Inflammatory macrophage (primary cell): ENCODE measurements around the gene ATP6V0A1.

Source experiments
- DNase-seq, 2 donors: peaks; one replicate each; pipeline ENCODE4 v3.0.0-alpha.2; 2020 to 2022

Gene ATP6V0A1

DNA sequence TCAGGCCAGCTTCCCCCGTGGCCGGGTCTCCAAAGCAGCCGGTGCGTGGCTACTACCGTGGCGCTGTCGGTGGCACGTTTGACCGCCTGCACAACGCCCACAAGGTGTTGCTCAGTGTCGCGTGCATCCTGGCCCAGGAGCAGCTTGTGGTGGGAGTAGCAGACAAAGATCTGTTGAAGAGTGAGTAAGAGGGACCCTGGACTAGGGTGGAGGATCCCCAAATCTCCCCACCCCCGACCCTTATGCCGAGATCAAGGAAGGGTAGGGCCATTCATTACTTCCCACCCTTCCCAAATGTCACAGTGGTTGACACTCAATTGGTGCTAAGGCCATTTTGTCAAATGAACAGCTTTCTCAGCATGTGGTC is 104.4 kb downstream of the ATP6V0A1 start:
- peak in 1 of 2 donors; percentile 19 for DNase-seq

DNA sequence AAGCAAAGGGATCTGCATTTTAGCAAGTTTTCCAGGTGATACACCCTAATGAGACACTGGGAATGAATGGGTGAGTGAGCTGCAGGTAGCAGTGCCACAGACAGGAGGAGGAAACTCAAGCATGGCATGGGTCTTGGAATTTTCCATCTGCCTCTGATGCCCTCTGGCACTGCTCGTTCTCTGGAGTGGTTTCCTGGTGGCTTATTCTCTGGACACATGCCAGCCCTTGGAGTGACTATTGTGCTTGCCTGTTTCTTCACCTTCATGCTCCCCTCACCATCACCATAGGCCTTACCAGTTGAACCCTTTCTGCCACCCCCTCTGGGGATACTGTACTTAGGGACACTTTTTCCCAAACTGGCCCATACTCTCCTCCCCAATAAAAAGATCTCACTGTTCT is 104.9 kb downstream of the ATP6V0A1 start:
- DNase-seq: no peak

DNA sequence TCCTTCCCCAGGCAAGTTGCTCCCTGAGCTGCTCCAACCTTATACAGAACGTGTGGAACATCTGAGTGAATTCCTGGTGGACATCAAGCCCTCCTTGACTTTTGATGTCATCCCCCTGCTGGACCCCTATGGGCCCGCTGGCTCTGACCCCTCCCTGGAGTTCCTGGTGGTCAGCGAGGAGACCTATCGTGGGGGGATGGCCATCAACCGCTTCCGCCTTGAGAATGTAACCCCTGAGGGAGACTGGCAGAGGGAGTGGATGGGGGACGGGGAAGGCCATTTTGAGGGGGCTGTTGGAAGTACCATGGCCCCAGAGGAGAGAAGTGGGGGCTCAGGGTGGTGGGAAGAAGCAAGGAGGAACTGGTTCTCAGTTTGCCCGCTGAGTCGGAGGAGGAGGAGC is 105.3 kb downstream of the ATP6V0A1 start:
- no peak for DNase-seq

DNA sequence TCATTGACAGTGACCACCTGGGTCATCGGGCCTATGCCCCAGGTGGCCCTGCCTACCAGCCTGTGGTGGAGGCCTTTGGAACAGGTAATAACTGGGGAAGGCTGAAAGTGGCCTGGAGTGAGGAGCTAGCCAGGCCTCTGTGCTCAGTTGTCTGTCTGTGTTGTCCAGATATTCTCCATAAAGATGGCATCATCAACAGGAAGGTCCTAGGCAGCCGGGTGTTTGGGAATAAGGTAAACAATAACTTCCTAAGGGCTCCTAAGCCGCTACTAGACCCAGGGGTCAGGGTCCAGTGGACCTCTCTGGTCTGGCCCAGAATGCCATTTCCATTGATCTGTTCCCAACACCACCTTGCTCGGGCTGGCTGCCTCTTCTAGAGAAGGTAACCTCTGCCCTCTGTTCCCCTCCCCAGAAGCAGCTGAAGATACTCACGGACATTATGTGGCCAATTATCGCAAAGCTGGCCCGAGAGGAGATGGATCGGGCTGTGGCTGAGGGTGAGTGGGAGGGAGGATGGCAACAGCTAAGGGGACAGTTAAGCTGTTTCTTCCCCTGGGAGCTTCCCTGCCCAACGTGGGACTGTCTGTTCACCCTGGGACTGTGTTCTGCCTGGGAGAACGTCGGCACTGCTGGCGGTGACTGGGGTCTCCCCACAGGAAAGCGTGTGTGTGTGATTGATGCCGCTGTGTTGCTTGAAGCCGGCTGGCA is 106.3 kb downstream of the ATP6V0A1 start:
- no peak for DNase-seq

DNA sequence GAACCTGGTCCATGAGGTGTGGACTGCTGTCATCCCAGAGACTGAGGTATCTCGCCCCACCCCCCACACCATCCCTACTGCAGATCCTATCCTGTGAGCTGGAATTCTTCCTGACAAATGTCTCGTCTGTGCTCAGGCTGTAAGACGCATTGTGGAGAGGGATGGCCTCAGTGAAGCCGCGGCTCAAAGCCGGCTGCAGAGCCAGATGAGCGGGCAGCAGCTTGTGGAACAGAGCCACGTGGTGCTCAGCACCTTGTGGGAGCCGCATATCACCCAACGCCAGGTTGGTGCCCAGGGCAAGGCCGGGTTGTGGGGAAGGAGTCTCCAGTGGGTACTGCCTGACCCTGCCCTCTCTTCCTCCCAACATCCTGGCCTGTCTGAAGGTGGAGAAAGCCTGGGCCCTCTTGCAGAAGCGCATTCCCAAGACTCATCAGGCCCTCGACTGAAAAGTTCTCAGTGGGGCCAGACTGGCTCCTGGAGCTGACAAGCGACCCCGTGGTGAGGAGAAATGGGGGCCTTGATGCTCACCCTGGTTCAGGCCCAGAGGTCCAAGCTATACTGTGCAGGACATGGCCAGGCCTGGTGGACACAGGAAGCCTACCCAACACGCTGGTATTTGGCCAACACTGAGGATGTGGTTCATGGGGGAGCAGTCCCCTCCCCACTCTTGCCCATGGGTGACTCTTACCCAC is 107.0 kb downstream of the ATP6V0A1 start:
- DNase-seq: no peak

DNA sequence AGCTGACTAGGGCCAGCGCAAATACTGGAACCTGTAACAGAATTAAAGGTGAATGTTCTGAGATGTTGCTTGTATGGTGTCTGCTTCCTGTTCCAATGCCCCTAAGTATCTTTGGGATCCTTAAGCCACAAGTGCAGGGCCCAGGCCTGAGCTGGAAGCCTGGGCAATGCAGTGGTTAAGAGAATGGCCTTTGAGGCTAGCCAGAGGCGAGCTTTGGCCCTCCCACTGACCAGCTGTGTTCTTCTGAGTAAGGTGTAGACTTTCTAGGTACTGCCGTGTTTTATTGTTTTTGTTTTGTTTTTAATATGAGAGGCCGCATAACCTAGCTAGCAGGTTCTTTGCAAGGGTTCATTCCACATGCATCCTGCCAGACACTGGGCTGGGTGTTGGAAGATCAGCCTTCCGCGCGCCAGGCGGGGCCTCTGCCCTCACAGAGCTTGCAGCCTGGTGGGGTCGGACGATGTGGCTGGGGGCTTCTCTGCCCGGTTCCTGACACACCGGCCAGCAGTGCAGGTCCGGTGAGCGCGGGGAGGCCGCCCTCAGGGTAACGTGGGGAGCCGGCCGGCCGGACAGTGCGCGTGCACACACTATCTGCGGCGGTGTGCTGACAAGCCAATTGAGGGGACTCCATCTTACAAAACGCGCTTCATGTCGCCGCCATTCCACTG is 107.7 kb downstream of the ATP6V0A1 start:
- no peak for DNase-seq

DNA sequence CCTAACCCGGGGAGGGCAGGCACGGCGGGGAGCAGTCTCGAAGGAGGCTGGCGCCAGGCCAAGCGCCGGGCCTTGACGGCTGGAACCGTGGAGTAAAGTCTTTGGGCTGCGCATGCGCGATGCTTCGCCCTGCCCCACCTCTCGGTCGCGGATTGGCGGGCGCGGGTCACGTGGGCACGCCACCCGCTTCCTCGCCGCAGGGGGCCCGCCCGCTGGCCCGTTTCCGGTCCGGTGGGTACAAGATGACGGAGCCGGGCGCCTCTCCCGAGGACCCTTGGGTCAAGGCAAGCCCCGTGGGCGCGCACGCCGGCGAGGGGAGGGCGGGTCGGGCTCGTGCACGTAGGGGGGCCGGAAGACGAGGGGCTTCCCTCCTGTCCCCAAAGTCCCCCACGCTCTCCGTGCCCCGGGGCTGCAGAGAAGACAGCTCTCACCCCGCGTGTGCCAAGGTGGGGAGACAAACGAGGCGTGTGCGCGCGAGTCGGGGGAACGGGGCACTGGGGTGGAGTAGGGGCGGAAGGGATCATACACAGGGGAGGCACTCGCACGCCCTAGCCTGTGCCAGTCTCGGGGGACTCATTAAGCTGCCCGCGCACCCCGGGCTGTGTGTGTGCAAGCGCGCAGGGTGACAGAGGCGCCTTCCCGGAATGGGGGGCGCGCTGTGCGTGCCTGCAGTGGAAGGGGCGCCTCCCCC is 108.3 kb downstream of the ATP6V0A1 start, which contains the start of gene MLX:
MLX (plus strand) TSS at position 218 of the 691 bp plus-strand sequence; CDS start at position 243, 25 bp downstream.
- DNase-seq: peak; percentile 96 to 97

DNA sequence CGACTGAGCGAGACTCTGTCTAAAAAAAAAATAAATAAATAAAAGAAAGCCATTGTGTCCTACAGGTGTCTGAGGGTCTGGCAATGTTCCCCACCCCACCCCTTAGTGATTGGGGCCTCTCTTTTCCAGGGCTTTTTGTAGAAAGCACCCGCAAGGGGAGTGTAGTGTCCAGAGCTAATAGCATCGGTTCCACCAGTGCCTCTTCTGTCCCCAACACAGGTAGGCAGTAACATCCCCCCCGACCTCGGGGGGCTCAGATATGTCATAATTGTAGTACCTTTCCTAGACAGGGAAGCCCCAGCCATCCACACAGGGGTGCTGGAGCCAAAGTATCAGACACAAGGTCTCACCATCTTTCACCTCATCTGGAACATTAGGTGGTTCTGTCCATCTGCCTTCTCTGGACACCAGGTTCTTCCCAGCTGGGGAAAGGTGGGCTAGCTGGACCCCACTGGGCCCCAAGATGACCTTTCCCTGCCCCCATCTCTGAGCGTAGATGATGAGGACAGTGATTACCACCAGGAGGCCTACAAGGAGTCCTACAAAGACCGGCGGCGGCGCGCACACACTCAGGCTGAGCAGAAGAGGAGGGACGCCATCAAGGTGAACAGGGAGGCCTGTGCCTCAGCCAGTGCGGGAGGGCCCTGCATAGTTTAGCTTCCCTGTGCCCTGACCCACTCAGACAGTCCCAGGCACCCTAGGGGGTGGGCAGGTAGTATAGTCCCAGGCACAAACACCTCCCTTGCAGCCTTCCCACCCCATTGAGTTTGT is 109.8 kb downstream of the ATP6V0A1 start:
- DNase-seq: no peak

DNA sequence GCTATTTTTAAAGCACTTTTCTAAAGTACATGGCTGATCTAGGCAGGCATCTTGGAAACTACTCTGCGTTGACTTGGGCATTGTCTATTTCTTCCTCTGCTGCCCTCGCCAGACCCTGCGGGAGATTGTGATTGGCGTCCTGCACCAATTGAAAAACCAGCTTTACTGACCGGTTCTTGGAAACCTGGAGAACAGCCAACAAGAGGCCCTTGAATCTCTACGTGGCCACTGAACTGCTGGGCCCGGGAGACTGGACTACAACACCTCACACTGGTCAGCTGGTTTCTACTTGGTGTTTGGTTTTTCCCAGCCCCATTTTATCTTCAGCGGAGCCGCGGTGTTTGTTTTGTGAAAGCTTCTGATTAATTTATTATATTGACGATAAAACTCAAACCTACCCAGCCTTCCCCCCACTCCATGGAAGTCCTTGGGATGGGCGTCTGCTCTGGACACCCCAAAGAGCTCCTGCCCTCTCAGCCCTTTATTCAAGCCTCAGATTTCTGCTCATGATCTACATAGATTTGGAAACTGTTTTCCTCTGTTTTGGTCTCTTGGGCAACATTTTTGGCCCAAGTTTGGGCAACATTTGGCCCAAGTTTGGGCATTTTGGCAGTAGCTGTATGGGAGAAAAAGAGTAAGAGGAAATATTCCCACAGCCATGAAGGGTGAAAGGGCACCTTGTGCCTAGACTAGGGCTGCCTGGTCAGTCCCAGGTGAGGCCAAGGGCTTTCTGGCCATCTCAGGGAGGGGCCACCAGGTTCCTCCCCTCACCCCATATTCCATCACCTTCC is 113.0 kb downstream of the ATP6V0A1 start:
- DNase-seq: no peak
